ENCODE results near the gene NUP205.
"Not testable (repeated sequence)": the region's sequence is repeated elsewhere in the genome, so short reads cannot be mapped to it uniquely, and the experiment has no call there.

Gene NUP205

DNA sequence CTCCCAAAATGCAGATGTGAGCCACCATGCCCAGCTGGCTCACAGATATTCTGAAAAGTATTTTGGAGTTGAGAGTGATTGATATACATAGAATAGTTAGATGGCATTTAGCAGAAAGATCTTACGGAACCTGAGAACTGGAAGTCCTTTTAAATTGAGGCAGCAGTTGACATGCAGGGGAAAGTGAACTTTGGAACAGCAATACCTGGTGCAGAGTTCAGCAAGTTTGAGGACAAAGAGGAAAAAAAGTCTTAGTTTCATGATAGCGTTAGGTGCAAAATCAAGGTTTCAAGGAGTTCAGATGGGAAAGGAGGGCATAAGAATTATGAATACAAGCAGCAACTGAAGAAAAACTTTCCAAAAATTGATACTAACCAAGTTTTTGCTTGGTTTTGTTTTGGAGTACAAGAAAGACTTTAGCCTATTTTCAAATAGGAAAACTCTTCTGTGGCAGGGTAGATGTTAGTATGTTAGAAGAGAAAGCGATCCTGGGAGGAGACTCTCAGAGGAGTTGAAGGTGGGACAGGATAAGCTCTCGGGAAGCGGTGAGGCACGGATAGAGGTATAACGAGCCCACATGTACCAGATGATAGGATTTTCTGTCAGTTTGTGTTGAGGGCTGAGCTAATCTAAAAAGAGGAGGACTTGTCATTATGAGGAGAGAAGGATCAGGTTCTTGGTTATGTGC, 76.6 kb downstream of the NUP205 start:
- DNase-seq = no peak

DNA sequence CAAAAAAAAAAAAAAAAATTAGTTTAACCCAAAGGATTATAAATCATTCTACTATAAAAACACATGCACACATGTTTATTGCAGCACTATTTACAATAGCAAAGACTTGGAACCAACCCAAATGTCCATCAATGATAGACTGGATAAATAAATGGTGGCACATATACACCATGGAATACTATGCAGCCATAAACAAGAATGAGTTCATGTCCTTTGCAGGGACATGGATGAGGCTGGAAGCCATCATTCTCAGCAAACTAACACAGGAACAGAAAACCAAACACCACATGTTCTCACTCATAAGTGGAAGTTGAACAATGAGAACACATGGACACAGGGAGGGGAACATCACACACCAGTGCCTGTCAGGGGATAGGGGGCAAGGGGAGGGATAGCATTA, 82.0 kb downstream of the NUP205 start:
- not testable (repeated sequence) for DNase-seq

DNA sequence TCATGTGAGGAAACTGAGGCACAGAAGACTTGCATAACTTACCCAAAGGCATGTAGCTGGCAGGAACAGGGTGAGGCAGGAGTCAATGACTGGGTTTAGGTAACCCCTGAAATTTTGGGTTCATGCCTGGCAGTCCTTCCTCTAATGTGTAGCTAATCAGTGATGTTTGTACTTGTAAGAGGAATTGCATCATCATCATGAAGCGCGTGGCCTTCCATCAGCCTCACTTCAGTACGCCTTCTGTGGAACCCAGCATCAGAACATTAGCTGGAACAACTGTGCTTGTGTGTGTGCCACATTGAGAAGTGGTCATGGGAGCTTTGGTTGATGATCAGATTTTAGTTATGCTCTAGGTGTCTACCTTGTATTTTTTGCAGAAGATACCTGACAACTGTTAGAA, 86.4 kb downstream of the NUP205 start:
- no peak for DNase-seq

DNA sequence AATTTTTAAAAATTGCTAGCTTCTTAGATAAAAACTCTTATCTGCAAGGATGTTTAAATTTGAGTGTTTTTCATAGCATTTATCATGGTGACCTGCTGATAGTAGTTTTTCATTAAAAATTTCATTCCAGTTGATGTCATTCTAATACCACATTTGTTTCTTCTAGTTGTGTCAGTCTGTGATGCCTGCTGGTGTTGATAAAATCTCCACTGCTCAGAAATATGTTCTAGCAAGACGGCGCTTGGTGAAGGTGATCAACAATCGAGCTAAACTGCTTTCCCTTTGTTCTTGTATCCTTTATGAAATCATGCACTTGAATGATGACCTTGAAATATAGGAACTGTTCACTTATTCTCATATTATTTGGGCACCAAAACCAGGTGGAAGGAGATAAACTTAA, 87.0 kb downstream of the NUP205 start:
- no peak for DNase-seq

DNA sequence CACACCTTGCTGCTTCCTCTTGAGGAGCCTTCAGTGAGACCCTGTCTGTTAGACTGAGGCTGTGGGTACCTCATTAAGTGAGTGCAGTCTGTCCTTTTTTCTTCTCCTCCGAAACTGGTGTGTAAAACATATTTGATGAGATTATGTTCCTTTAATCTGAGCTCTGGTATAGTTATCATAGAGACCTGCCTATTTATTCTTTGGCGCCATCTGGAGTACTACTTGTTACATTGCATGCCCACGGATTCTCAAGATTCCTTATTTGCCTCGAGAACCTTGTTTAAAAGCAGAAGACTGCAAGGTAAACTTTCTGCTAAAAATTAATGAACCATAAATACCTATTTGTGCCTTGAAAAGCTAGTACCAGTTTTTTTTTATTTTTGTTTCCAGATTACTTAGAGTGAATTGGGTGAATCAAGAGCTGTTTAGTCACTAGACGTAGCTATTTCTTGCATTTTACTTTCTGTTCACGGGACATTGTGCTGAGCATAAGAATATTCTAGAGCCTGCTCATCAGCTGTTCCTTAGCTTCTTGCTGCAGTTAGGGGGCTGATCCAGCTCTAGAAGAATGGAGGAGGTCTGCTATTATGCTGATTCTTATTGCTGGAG, 87.7 kb downstream of the NUP205 start:
- DNase-seq = no peak

DNA sequence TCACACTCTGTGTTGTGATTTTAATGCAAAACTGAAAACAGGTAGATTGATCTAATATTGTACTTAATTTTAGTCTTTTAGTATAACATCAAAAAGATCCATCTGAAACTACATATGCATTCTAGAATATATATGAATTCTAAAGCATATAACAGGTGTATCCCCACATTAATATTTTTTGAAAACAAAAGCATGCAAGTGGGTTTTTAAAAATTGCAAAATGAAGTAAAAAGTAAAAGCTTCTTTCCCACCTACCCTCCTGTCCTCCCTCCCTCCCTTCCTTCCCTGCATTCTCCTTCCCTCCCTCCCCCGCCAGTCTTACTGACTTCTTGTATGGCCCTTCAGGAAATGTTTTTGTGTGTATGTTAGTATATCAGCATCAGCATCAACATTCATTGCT, 90.0 kb downstream of the NUP205 start:
- no peak for DNase-seq

DNA sequence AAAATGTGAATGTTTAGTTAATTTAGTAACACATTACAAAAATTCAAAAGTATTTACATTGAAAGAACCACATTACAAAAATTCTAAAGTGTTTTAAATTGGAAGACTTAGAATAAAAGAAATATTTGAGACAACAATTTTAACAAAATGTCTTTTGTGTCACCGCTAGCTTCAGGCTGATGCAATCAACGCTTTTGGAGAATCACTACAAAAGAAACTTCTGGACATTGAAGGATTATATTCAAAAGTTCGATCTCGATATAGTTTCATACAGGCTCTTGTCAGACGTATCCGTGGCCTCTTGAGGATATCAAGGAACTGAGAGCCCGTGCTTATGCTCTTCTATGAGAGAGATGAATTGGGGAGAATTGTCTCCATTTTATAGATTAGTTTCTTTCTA, 90.5 kb downstream of the NUP205 start:
- DNase-seq = no peak

DNA sequence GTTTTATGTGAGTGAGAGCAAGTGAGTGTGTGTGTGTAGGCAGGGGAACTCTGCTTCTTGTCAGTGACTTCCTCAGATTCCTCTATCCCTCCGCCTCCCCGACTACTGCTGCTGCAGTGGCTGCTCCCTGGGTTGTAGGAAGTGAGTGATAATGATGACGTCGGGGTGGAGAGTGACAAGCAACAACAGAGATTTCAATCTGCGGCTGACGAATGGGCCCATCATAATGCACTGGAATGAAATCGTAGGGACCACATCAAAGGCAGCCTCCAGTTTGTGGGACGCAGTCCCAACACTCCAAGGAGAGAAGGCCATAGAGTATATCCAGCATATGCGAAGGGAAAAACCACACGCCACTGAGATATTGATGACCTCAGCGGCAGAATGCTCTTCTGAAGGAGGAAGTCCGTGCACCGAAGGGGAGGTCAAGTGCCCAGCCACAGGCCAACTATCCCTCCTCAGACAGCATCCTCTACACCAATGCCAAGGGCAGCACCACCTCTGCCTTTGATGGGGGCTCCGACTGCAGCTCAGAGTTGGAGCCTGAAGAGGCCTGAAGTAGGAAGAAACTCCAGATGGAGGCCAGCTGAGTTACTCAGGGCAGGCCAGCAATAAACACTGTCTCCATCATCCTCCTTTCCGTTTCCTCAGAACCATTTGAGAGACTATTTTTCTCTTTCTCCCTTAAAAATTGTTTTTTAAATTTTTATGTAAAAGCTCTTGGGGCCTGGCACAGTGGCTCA, 93.3 kb downstream of the NUP205 start:
- DNase-seq = no peak

DNA sequence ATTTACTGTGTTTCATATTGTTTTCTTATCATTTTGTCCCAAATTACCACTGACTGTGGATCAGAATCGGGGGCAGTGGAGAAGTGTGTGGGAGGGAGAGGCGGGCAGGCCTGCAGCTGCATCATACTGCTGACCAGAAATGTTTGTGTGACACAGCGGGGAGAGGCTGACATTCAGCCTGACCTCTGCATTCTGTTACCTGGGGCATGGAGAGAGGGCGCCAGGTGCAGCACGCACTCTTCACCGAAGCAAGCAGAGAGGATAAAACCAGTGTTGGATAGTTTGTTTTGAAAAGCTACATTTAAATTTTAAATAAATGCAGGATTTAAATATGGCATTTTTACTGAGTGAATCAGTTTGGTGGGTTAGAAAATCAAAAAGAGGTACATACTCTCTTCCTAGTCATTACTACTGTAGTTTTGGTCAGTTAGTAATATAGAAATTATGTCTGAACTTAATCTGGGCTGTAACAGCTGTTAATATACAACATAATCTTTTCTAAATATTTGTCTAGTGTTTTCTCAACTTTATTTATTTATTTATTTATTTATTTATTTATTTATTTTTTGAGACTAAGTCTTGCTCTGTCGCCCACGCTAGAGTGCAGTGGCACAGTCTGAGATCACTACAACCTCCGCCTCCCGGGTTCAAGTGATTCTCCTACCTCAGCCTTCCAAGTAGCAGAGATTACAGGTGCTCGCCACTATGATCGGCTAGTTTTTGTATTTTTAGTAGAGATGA, 95.8 kb downstream of the NUP205 start:
- no peak for DNase-seq

DNA sequence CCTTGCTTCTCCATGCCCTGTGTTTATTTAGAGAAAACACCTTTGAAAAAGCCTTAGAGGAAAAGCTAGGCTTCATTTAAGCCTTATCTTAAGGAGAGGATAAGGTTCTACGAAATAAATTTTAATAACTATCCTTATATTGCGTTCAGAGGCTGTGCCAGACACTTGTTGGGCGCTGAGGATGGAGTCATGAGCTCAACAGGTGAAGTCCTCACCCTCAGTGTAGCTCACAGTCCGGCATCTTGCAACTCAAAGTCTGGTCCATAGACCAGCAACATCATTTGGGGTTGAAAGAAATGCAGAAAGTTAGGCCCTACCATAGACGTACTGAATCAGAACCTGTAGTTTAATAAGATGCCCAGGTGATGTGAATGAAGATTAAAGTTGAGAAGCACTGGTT, 100.8 kb downstream of the NUP205 start:
- DNase-seq = no peak

DNA sequence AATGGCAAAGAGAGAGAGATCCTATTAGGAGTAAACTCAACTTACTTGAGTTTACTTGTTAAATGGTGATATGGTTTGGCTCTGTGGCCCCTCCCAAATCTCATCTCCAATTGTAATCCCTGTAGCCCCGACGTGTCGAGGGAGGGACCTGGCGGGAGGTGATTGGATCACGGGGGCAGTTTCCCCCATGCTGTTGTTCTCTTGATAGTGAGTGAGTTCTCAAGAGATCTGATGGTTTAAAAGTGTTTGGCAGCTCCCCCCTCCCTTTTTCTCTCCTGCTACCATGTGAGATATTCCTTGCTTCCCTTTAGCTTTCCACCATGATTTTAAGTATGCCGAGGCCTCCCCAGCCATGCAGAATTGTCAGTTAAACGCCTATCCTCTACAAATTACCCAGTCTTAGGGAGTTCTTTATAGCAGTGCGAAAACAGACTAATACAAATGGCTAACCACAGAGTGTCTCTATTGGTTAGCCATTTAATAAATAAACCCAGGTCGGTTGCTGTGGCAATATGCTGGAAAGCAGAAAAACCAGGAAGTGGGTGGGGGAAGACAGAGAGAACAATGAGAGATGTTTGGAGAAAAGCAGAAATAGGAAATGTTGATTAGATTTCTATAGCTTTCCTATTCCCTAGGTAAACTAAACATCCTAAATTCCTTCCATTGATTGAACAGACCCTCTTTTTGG, 101.6 kb downstream of the NUP205 start:
- no peak for DNase-seq

DNA sequence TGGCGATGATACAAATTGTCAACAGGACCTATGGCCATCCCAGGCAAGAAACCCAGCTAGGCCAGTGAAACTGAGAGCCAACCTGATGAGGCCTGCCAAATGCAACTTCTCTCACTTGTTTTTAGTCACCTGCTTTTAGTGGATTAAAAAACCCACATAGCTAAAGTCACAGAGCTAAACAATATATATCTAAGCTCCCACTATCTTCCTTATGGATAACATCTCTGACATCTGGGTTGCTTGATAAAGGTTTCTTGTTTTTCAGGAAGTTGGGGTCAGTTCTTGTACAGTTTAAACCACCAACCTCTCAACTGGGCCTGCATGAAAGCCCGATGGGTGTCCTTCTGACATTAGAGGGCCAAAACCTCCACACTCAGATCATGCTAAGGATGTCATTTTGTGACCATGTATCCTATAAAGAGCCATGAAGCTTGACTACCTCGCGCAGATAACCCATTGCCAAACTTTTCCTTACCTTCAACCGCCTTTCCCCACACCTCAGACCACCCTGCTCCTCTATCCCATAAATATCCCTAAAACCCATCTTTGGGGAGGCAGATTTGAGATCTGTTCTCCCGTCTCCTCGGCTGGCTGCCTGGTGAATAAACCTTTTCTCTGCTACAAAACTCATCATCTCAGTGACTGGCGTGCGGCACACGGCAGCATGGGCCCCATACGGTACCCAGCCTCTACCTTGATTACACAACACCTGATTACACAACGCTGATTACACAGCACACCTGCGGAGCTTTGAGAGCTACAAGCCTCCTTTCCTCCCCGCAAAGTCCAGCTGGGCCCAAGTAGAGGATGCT, 103.8 kb downstream of the NUP205 start:
- DNase-seq = no peak

DNA sequence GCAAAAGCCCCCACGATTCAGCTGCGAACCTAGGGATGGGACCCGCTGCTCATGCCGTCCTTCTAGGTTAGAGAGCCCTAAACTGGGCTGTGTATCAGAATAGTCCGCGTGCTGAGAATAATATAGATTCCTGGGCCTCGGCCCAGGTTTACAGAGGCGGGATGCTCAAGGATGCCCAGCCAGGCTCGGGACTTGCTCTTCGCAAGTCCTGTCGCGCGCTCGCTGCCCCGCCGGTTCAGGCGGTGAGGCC, 104.3 kb downstream of the NUP205 start:
- DNase-seq = no peak

DNA sequence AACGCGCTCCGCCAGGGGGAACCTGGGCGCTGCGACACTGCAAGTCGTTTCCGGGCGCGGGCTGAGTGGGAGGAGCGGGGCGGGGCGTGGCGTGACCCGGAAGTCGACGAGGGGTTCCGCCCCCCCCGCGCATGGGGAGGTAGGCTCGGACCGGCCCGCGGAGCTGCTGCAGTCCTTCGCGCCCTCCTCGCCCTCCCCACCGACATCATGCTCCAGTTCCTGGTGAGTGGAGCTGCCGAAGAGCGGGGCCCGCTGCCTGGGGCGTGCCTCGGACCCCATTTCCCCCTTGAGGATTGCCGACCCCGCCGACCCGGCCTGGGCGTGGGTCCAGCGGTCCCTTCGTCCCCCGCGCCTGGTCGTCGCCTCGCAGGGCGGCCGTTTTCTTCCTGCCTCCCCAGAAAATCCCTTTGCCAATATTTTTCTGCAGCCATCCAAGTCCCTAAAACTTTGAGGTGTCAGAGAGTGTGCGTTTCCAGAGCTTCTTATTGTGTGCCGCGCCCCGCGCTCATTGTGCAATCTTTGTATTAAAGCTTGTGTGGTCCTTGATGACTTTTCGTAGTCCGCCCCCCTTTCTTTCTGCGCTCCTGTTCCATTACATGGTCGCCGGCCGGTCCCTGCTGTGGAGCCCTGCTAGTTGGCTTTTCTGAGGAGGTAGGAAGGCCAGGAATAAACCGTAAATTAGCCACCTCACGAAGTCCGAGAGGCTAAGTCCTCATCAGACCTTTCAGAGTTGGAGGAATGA, 104.8 kb downstream of the NUP205 start, which contains the start of gene STMP1:
Gene STMP1 (plus strand): TSS at position 142 of the 742 bp plus-strand sequence.
- peak; percentile 98 to 99 for DNase-seq

DNA sequence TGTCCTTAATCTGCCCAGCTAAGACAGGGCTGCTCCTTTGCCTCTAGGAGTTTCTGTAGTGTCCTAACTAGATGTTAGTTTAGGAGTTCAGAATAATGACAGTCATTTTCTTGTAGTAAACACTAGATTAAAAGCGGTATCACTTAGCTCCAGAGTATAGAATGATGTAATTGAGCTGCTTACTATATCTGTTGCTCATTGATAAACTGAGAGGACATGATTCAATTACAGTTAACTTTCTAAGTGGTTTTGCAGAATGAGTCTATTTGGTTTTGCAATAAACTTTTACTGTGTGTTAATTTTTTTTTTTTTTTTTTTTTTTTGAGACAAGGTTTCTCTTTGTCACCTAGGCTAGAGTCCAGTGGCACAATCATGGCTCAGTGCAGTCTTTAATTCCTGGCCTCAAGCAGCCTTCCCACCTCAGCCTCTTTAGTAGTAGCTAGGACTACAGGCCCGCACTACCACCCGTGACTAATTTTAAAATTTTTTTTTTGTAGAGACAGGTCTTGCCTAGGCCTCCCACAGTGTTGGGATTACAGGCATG, 106.4 kb downstream of the NUP205 start:
- no peak for DNase-seq

DNA sequence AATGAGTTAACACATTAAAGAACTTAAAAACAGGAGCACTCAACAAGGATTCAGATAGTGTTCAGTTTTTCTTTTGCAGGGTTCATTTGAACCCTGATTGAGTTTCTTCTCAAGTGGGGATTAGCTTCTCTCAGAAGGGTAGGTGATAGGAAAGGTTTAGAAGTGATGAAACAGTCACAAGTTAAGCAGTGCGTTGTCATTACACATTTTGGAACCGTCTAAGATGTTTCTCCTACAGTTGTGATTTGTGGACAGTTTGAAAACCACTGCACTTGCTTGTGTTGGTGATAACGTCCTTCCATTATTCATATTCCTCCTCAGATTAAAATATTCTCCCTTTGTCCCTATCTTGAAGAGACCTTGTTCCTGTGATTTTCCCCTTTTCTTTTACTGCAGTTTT, 107.3 kb downstream of the NUP205 start:
- no peak for DNase-seq

DNA sequence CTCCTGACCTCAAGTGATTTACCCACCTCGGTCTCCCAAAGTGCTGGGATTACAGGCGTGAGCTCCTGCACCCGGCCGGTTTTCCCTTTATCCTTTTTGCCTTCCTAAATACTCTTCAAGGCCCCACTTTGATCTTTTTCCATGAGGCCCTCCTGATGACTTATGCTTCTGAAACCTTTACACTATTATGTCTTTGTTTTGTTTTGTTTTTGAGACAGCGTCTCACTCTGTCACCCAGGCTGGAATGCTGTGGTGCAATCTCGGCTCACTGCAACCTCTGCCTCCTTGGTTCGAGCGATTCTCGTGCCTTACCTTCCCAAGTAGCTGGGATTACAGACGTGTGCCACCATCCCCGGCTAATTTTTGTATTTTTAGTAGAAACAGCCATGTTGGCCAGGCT, 108.4 kb downstream of the NUP205 start:
- no peak for DNase-seq

DNA sequence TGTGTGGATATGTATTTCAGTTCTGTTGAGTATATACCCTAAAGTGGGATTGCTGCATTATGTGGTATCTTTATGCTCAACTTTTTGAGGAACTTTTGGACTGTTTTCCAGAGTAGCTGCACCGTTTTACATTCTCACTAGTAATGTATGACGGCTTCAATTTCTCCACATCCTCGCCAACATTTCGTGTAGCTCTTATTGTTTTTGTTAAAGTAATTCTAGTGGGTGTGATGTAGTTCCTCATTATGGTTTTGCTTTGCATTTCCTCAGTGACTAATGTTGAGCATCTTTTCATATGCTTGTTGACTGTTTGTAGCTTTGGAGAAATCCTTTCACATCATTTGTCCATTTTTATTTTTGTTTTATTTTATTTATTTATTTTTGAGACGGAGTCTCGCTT, 109.1 kb downstream of the NUP205 start:
- no peak for DNase-seq

DNA sequence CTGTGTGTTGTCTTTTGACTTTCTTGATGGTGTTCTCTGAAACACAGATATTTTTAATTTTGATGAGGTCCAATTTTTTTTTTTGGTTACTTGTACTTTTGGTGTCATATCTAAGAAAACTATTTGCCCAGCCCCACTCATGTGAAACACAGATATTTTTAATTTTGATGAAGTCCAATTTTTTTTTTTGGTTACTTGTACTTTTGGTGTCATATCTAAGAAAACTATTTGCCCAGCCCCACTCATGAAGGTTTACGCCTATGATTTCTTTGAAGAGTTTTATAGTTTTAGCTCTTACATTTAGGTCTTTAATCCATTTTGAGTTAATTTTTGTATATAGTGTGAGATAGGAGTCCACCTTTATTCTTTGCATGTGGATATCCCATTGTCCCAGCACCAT, 109.9 kb downstream of the NUP205 start:
- not testable (repeated sequence) for DNase-seq

DNA sequence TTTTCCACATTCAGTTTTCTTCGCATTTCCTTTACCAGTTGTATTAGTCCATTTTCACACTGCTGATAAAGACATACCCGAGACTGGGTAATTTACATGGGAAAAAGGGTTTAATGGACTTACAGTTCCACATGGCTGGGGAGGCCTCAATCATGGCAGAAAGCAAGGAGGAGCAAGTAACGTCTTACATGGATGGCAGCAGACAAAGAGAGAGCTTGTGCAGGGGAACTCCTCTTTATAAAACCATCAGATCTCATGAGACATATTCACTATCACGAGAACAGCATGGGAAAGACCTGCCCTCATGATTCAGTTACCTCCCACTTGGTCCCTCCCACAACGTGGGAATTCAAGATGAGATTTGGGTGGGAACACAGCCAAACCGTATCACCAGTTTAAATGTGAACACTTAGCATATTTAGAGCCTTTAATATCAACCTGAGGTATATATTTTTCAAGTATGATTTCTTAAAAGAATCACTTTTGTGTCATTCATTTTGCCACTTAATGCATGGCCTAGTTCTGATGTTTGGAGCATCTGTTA, 111.2 kb downstream of the NUP205 start:
- not testable (repeated sequence) for DNase-seq

DNA sequence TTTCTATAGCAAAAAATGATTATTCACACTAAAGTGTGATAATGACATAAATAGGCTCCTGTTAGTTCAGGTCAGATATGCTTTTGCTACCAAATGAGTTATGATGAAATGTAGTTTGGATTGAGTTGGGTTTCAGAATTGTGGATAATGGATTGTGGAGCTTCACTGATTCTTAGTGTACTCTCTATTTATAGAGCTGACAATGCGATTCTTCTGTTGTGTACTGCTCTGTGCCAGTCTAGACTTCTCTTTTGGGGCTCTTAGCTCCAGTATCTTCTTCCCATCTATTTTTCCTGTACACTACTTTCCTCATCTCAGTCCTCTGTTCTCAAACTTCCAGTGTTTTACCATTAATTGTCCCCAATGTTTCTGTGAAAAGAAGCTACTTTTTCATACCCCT, 112.1 kb downstream of the NUP205 start:
- no peak for DNase-seq

Data from stimulated activated CD4-positive, alpha-beta T cell treated with anti-CD3 and anti-CD28 coated beads, Interleukin-2, amount 100 ng/mL, for 24 hours (primary cell).